Astrocyte of the spinal cord (primary cell): ENCODE results near the gene SCAMP2.
"Not testable (repeated sequence)": the region's sequence is repeated elsewhere in the genome, so short reads cannot be mapped to it uniquely, and the experiment has no call there.

Experiments used
- DNase-seq: peaks from one replicate; pipeline ENCODE4 v3.0.0; 2011; ENCODE audit warnings: low read depth, low spot score
- H3K4me3 ChIP-seq: 2 replicates; pipeline ENCODE4 v1.5.1; 2011; ENCODE audit warnings: low read depth, mild to moderate bottlenecking, low read length, moderate library complexity
- CTCF ChIP-seq: IDR thresholded peaks from 2 replicates; pipeline ENCODE4 v1.5.1; 2012; ENCODE audit warnings: low read depth, mild to moderate bottlenecking, low read length, inconsistent platforms
- in situ Hi-C: cut with HindIII; loops from 2 replicates; pipeline ENCODE4 v1.10.0; 2017; ENCODE audit warnings: low sequenced_read_pairs

Gene SCAMP2

GRCh38 chr15:74873036-74873755, at the start of gene SCAMP2:
Gene SCAMP2 (minus strand): TSS chr15:74873365. CDS start chr15:74873255, 110 bp downstream.
- TF ChIP-seq CTCF = no peak
- in situ Hi-C loops = no loop called here
- peak within 1 kb of the TSS; percentile 85 for H3K4me3 ChIP-seq
- peak; percentile 96 for DNase-seq

GRCh38 chr15:74920456-74920855, 47.3 kb upstream of the SCAMP2 start:
- DNase-seq = no peak
- TF ChIP-seq CTCF = no peak
- H3K4me3 ChIP-seq = no peak overlapping the region
- in situ Hi-C loops = no loop called here

GRCh38 chr15:74917676-74918075, 44.5 kb upstream of the SCAMP2 start:
- DNase-seq = no peak
- TF ChIP-seq CTCF = no peak
- in situ Hi-C loops = no loop called here
- no peak overlapping the region for H3K4me3 ChIP-seq

- H3K4me3 ChIP-seq, DNase-seq, in situ Hi-C loops: not testable (repeated sequence)
These were observed 40.6 kb upstream of the SCAMP2 start for GRCh38 chr15:74913799-74914198.

- no peak for TF ChIP-seq CTCF
- DNase-seq = no peak
- in situ Hi-C loops = no loop called here
- H3K4me3 ChIP-seq = no peak overlapping the region
These were observed 39.9 kb upstream of the SCAMP2 start for GRCh38 chr15:74913041-74913440.

GRCh38 chr15:74908635-74909034, 35.5 kb upstream of the SCAMP2 start:
- in situ Hi-C loops = no loop called here
- DNase-seq = no peak
- no peak for TF ChIP-seq CTCF
- H3K4me3 ChIP-seq = no peak overlapping the region

GRCh38 chr15:74907163-74907870, 34.2 kb upstream of the SCAMP2 start:
- H3K4me3 ChIP-seq = peak overlapping the region; percentile 89
- DNase-seq = peak; percentile 12
- no peak for TF ChIP-seq CTCF
- in situ Hi-C loops = no loop called here
